BLaER1 (cell line): ENCODE measurements around the gene PARD3B.

ENCODE experiments used
- H3K27ac ChIP-seq: shearing (Covaris generic); formaldehyde crosslinking; 2 replicates; pipeline ENCODE4 v1.8.1; 2022
- H3K27me3 ChIP-seq: shearing (Covaris generic); formaldehyde crosslinking; 2 replicates; pipeline ENCODE4 v1.8.1; 2022
- H3K36me3 ChIP-seq: shearing (Covaris generic); formaldehyde crosslinking; 2 replicates; pipeline ENCODE4 v1.8.1; 2022
- H3K4me1 ChIP-seq: shearing (Covaris generic); formaldehyde crosslinking; 2 replicates; pipeline ENCODE4 v1.8.1; 2022
- H3K4me2 ChIP-seq: shearing (Covaris generic); formaldehyde crosslinking; 2 replicates; pipeline ENCODE4 v1.8.1; 2022
- H3K4me3 ChIP-seq: shearing (Covaris generic); formaldehyde crosslinking; 2 replicates; pipeline ENCODE4 v1.8.1; 2022
- H3K9ac ChIP-seq: shearing (Covaris generic); formaldehyde crosslinking; 2 replicates; pipeline ENCODE4 v1.8.1; 2022
- H3K9me3 ChIP-seq: shearing (Covaris generic); formaldehyde crosslinking; 2 replicates; pipeline ENCODE4 v1.8.1; 2022
- H4K20me1 ChIP-seq: shearing (Covaris generic); formaldehyde crosslinking; 2 replicates; pipeline ENCODE4 v1.8.1; 2022
- Cebpa-rat ChIP-seq: shearing (Covaris generic); IDR thresholded peaks from 2 replicates; pipeline ENCODE4 v1.8.1; 2022

PARD3B gene

DNA sequence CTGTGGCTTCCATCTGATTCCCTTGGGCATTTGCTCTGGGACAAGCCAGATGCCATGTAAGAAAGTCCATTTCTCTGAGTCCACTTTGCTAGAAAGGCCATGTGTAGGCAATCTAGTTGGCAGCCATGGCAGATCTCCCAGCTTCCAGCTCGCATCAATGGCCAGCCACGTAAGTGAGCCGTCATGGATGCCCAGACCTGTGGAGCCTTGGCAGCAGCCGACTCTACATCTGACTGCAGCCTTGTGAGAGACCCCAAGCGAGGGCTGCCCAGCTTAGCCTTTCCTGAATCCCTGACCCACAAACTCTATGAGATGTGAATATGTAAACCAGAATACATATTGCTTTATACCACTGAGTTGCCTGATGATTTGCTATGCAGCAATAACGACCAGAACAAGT is 533.5 kb downstream of the PARD3B start:
- H3K27ac ChIP-seq, result no peak overlapping the region
- no peak overlapping the region for H3K4me2 ChIP-seq
- no peak overlapping the region for H3K9ac ChIP-seq
- H4K20me1 ChIP-seq, result no peaks in the 10 kb centered on the region
- TF ChIP-seq Cebpa-rat, result no peak
- no peaks in the 10 kb centered on the region for H3K36me3 ChIP-seq
- no peaks in the 10 kb centered on the region for H3K9me3 ChIP-seq
- no peak overlapping the region for H3K4me3 ChIP-seq
- H3K27me3 ChIP-seq, result no peaks in the 10 kb centered on the region
- H3K4me1 ChIP-seq, result no peaks in the 10 kb centered on the region

DNA sequence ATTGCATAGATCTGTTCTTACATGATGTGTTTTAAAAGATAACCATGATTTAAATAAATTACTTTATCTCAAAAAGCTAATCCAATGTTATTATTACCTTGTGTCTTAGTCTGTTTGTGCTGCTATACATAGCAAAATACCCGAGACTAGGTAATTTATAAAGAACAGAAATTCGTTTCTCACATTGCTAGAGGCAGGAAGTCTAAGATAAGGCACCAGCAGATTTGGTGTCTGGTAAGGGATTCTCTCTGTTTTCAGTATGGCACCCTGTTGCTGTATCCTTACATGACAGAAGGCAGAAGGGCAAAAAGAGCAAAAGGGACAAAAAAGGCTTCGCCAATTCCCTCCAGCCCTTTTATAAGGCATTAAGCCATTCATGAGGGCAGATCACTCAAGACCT is 533.9 kb downstream of the PARD3B start:
- no peak overlapping the region for H3K4me3 ChIP-seq
- no peaks in the 10 kb centered on the region for H3K4me1 ChIP-seq
- H3K27me3 ChIP-seq, result no peaks in the 10 kb centered on the region
- H4K20me1 ChIP-seq, result no peaks in the 10 kb centered on the region
- no peaks in the 10 kb centered on the region for H3K9me3 ChIP-seq
- no peak for TF ChIP-seq Cebpa-rat
- no peak overlapping the region for H3K27ac ChIP-seq
- H3K36me3 ChIP-seq, result no peaks in the 10 kb centered on the region
- no peak overlapping the region for H3K4me2 ChIP-seq
- H3K9ac ChIP-seq, result no peak overlapping the region

DNA sequence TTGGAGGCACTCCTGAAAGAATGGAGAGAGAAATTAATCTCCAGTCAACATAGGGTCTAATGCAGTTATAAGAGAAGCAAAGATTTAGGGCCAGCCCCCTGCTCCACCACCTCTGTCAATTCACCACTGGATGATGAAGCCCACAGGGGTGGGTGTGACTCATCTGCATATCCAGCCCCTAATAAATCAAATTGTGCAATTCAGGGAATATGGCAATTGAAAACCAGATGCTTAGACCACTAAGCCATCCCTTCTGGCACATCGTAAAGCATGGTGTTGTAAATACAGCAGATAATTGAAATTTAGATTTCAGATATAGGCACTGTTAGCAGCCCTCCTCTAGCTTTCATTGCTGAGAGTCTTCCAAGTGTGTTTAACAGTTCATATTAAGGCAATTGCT is 541.4 kb downstream of the PARD3B start:
- Histone ChIP-seq H3K4me1 (no peaks in the 10 kb centered on the region), H3K9me3 (no peaks in the 10 kb centered on the region), H4K20me1 (no peaks in the 10 kb centered on the region), H3K36me3 (no peaks in the 10 kb centered on the region), H3K27me3 (no peaks in the 10 kb centered on the region), H3K9ac (no peak overlapping the region), H3K4me2 (no peak overlapping the region), H3K27ac (no peak overlapping the region), H3K4me3 (no peak overlapping the region)
- TF ChIP-seq Cebpa-rat, result no peak

DNA sequence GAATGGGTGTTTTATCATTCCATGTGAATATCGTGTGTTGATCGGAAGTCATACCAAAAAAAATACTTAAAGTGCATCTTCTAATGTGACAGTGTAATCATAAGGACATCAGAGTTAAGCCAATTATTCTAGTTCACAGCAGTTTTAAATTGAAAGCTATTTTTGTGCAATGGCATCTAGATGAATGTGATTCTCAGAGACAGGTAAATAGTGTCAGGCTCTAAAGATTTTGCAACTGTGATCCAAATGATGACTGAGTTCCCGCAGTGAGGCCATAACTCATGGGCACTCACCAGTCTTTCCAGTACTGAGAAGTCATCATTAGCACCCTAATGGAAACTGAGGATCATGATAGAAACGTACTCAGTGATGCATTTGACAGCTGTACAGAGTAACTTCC is 542.6 kb downstream of the PARD3B start:
- no peak overlapping the region for H3K27ac ChIP-seq
- H4K20me1 ChIP-seq, result no peaks in the 10 kb centered on the region
- H3K9ac ChIP-seq, result no peak overlapping the region
- H3K4me3 ChIP-seq, result no peak overlapping the region
- H3K36me3 ChIP-seq, result no peaks in the 10 kb centered on the region
- TF ChIP-seq Cebpa-rat, result no peak
- H3K4me2 ChIP-seq, result no peak overlapping the region
- H3K9me3 ChIP-seq, result no peaks in the 10 kb centered on the region
- H3K27me3 ChIP-seq, result no peaks in the 10 kb centered on the region
- H3K4me1 ChIP-seq, result no peaks in the 10 kb centered on the region

DNA sequence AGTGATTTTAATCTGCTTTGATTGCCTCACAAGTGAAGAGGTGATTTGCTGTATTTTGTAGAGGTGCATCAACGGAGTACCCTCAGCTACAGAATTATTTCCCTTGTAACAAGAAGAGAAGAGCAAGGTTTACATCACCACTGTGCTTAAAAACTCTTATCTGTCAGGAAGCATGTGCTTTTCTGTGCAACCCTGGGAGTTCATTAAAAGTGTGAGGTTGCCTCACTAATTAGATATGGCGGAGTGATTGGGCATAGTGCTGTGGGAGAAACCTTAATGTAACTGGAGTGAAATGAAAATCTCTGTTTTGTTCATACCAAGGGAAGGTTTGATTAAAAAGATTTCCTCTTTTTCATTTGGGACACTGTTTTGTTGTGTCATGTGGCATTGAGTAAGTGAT is 544.7 kb downstream of the PARD3B start:
- Histone ChIP-seq H3K4me3 (no peak overlapping the region), H3K9ac (no peak overlapping the region), H3K9me3 (no peaks in the 10 kb centered on the region), H3K36me3 (no peaks in the 10 kb centered on the region), H4K20me1 (no peaks in the 10 kb centered on the region), H3K27ac (no peak overlapping the region), H3K4me1 (no peaks in the 10 kb centered on the region), H3K4me2 (no peak overlapping the region), H3K27me3 (no peaks in the 10 kb centered on the region)
- TF ChIP-seq Cebpa-rat, result no peak

DNA sequence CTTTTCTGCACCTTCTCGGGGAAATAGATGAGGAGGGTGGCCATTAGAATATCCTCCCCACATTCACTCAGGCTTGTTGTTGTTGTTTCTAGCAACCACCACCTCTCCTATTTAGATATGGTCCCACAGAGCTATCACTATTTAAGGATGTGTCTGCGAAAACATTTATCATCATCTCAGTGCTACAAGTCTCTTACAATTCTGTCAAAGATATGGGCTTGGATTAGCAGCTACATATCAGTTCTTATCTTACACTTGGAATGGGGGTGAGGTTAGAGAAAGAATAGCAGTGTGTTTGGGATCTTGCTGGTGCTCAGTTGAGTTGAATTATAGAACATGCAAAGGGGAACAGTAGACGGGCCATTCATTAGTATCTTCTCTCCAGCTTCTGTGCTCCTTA is 546.1 kb downstream of the PARD3B start:
- H3K4me1 ChIP-seq, result no peaks in the 10 kb centered on the region
- no peaks in the 10 kb centered on the region for H3K36me3 ChIP-seq
- H3K27ac ChIP-seq, result no peak overlapping the region
- no peak overlapping the region for H3K4me2 ChIP-seq
- no peaks in the 10 kb centered on the region for H3K9me3 ChIP-seq
- H4K20me1 ChIP-seq, result no peaks in the 10 kb centered on the region
- H3K4me3 ChIP-seq, result no peak overlapping the region
- TF ChIP-seq Cebpa-rat, result no peak
- H3K27me3 ChIP-seq, result no peaks in the 10 kb centered on the region
- H3K9ac ChIP-seq, result no peak overlapping the region

DNA sequence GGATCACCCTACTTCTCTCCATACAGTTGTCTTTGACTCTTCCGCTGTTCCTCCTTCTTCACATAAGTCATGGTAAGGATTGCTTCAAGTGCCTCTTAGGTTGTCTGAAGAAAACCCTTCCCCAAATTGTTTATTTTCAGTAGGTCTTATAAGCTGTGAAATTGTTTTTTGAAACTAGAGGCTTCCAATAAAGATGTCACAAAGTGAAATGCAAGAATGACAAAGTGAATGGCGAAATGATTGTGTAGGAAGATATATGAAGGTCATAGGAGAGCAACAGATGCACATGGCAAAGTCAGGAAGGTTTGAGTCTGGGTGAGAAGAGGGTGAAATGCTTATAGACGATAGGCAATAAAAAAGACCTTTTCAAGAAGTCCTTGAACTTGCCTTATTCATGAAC is 548.8 kb downstream of the PARD3B start:
- Histone ChIP-seq H3K27me3 (no peaks in the 10 kb centered on the region), H3K9me3 (no peaks in the 10 kb centered on the region), H3K9ac (no peak overlapping the region), H3K27ac (no peak overlapping the region), H3K4me2 (no peak overlapping the region), H3K36me3 (no peaks in the 10 kb centered on the region), H4K20me1 (no peaks in the 10 kb centered on the region), H3K4me1 (no peaks in the 10 kb centered on the region), H3K4me3 (no peak overlapping the region)
- no peak for TF ChIP-seq Cebpa-rat

DNA sequence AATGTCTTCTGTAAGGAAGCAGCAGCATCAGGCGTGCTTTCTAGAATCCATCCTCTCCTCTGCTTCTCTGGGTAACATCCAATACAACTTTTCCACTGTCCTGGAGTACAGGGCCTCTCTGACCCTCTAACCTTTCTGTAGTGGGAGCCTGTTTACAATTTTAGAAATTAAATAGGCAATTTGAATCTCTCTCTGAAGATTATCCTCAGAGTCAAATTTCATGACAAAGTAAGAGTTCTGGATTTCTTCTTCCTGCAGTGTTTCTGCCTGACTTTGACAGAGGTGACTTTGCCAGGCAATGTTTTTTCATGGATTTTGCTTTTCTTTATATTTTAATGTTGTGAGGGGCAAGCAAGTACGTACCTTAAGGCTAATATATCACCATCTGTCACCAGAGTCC is 558.4 kb downstream of the PARD3B start:
- no peak for TF ChIP-seq Cebpa-rat

DNA sequence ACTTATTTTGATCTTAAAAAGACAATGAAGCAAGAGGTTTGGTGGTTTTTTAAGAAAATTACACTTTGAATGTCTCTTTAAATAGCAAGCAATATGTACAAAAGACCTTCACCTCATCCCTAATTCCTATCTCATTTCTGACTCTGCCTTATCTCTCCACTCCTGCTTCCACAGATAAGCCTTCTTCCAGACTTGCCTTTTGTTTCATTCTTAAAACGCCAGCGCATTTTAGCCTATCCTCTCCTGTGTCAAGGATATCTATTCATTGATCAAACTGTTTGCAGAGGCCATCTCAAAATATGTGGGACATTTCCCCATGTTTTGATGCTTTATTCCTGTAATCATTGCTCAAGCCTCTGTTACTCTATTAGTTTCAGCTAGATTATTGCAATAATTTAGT is 562.5 kb downstream of the PARD3B start:
- H3K9ac ChIP-seq, result no peak overlapping the region
- no peaks in the 10 kb centered on the region for H3K36me3 ChIP-seq
- no peaks in the 10 kb centered on the region for H4K20me1 ChIP-seq
- no peak overlapping the region for H3K27ac ChIP-seq
- no peaks in the 10 kb centered on the region for H3K27me3 ChIP-seq
- H3K4me1 ChIP-seq, result no peaks in the 10 kb centered on the region
- TF ChIP-seq Cebpa-rat, result no peak
- no peak overlapping the region for H3K4me2 ChIP-seq
- no peak overlapping the region for H3K4me3 ChIP-seq
- H3K9me3 ChIP-seq, result no peaks in the 10 kb centered on the region

More for the DNA sequence above, 558.4 kb downstream of the PARD3B start:
- Histone ChIP-seq H3K27ac (no peak overlapping the region), H3K4me2 (no peak overlapping the region), H3K36me3 (no peaks in the 10 kb centered on the region), H3K4me1 (no peaks in the 10 kb centered on the region), H3K9ac (no peak overlapping the region), H4K20me1 (no peaks in the 10 kb centered on the region), H3K27me3 (no peaks in the 10 kb centered on the region), H3K9me3 (no peaks in the 10 kb centered on the region), H3K4me3 (no peak overlapping the region)

DNA sequence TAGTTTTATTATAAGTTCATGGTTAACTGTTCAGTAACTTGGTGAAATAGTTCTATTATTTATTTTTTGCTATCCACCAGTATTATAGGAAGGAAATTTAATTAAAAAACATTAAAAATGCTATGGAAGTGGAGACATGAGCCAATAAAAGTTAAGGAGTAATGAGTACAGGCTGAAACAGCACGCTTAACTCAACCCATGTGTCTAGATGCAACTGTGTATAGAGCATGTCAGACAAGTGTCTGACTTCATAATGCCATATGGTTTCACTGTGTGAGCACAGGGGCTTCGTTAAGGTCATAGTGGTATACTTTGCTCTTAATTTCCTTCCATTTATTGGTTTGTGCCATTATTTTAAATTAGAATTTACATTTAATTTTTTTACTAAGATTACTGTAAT is 570.2 kb downstream of the PARD3B start:
- no peak overlapping the region for H3K9ac ChIP-seq
- no peak for TF ChIP-seq Cebpa-rat
- H3K4me3 ChIP-seq, result no peak overlapping the region
- no peaks in the 10 kb centered on the region for H3K27me3 ChIP-seq
- no peaks in the 10 kb centered on the region for H3K36me3 ChIP-seq
- no peaks in the 10 kb centered on the region for H3K9me3 ChIP-seq
- no peaks in the 10 kb centered on the region for H4K20me1 ChIP-seq
- no peak overlapping the region for H3K27ac ChIP-seq
- H3K4me2 ChIP-seq, result no peak overlapping the region
- no peaks in the 10 kb centered on the region for H3K4me1 ChIP-seq

DNA sequence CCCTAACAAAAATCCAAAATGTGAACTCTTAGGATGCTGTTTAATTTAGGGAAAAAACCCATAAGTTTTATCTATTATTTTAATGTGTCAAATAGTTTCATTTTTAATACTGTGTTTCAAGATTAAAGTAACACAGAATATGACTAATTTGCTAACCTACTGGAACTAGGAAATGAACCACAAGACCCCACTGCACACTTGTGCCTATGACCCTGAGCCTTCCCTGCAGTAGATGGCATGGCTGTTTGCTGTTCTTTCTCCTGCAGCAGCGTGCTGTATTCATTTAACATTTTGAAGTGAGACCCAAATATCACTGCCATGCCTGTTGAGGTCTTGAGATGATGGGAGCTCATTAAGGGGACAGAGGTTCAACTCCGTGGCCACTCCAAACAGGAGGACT is 571.9 kb downstream of the PARD3B start:
- no peaks in the 10 kb centered on the region for H3K4me1 ChIP-seq
- no peak overlapping the region for H3K4me2 ChIP-seq
- H3K9me3 ChIP-seq, result no peaks in the 10 kb centered on the region
- no peaks in the 10 kb centered on the region for H4K20me1 ChIP-seq
- no peak overlapping the region for H3K27ac ChIP-seq
- TF ChIP-seq Cebpa-rat, result no peak
- H3K9ac ChIP-seq, result no peak overlapping the region
- H3K27me3 ChIP-seq, result no peaks in the 10 kb centered on the region
- H3K36me3 ChIP-seq, result no peaks in the 10 kb centered on the region
- H3K4me3 ChIP-seq, result no peak overlapping the region
